Stimulated activated CD8-positive, alpha-beta memory T cell treated with anti-CD3 and anti-CD28 coated beads, Interleukin-2, amount 100 ng/mL, for 48 hours (primary cell): ENCODE measurements around the gene MPHOSPH6.
"Not testable (repeated sequence)": the region's sequence is repeated elsewhere in the genome, so short reads cannot be mapped to it uniquely, and the experiment has no call there.

Experiments
- DNase-seq, 2 donors: peaks; one replicate each; pipeline ENCODE4 v3.0.0-alpha.2; 2020; ENCODE audit warnings: low read depth in 2 of 2

MPHOSPH6 gene, protein sequence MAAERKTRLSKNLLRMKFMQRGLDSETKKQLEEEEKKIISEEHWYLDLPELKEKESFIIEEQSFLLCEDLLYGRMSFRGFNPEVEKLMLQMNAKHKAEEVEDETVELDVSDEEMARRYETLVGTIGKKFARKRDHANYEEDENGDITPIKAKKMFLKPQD

DNA sequence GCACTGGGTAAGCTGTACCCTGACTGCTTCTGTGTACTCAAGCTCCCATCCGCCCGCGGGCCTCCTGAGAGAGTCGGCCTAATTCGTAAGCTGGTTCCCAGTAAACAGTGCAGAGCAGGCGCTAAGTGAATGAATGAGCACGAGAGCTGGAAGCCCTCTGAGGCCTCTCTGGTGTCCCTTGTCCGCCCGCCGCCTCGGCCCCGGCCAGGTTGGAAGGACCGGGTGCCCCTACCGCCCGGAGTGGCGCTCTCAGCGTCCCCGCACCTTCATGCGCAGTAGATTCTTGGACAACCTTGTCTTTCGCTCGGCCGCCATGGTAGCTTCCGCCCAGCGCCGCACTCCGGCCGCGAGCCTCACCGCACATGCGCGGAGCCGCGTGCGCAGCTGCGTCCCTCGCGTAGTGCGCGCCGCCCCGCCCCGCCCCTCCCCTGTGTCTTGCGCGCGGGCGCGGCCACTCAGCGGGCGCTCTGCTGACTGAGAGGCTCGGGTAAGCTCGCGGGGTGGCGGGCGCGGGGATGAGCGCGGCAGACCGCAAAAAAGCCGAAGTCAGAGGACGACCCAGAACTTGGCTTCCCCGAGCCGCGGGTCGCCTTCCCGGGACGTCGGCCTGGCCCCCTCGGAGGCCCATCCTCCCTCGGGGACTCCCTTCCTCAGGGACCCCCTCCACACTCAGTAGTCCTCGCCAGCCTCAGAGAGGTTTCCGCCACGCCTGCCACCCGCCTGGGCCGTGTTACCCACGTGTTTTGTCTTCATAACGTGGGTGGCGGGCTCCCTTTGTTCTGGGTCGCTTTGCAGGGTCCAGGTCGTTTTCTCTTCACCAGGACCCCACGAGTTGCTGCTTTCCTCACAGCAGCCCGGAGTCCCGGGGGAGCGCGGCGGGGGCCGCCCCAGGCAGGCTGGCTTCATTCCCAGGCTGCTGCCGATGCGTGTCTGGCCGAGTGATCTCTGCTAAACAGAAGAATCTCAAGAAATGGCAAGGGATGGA, at the start of gene MPHOSPH6:
TSS of gene MPHOSPH6 (minus strand) at position 364 of the 985 bp plus-strand sequence. CDS start at position 315, 49 bp downstream.
- peak; percentile 85 to 87 for DNase-seq

GRCh38 chr16:82219298-82219697, 49.3 kb upstream of the MPHOSPH6 start:
- no peak for DNase-seq

GRCh38 chr16:82209314-82209713, 39.3 kb upstream of the MPHOSPH6 start:
- DNase-seq = not testable (repeated sequence)

DNA sequence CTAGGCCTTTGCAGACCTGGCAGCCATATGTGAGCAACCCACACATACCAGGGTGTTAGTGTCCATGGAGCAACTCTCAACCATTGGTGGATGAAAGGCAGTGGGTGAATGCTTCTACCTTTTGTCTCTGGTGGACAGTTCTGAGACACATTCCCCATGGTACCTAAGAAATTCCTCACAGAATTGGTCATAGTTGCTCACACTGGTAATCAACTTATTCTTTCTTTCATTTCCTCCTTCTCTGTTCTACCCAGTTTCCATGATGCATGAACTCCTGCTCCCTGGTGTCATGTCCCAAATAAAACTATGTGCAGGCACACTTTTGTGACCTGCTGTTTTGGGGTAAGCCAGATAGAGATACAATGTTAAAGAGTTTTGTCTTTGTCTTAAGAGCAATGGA, 33.2 kb upstream of the MPHOSPH6 start:
- DNase-seq = no peak

GRCh38 chr16:82201926-82202325, 31.9 kb upstream of the MPHOSPH6 start:
- no peak for DNase-seq

DNA sequence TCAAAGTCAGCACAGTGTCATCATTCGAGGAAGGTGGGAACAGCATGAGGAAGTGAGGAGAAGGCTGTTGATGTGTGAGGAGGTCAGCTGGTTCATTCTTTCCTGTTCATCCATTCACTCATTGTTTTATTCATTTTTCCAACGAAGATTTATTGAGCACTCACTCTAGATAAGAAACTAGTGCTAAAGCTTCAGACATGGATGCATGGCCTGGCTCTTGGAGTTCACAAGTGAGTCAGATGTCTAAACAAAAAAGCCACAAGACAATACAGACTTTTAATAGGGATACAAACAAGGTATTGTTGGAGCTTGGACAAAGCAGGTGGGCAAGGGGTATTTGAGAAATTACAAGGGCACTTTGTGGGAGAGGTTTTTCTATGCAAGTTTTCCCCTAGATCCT, 31.3 kb upstream of the MPHOSPH6 start:
- DNase-seq = no peak

GRCh38 chr16:82199209-82199608, 29.2 kb upstream of the MPHOSPH6 start:
- DNase-seq = no peak

- no peak for DNase-seq
Measured at GRCh38 chr16:82197540-82198240, 27.7 kb upstream of the MPHOSPH6 start.

DNA sequence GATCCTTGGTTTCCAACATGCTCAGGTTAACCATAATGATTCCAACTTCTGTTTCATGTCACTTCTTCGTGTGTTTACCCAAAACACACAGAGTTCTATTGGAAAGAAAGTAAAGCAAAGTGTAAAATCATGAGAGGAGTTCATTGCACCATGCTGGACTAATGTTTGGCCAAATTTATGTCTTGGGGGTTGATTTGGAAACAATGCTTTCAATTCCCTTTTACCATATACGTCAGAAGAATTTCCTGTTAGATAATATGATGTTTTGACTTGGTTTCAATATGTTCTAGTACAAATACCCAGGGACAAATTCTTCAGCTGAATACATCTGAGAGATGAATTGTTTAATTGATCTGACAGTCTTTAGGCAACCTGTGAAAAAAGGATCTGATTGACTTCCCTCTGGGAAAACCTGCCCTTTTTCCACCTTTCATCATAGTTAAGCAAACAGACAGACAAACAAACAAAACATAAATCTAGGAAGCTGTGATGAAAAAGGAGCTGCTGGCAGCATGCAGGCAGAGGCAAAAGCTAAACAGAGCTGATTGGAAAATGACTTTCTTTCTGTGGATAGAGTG, 26.0 kb upstream of the MPHOSPH6 start:
- no peak for DNase-seq

DNA sequence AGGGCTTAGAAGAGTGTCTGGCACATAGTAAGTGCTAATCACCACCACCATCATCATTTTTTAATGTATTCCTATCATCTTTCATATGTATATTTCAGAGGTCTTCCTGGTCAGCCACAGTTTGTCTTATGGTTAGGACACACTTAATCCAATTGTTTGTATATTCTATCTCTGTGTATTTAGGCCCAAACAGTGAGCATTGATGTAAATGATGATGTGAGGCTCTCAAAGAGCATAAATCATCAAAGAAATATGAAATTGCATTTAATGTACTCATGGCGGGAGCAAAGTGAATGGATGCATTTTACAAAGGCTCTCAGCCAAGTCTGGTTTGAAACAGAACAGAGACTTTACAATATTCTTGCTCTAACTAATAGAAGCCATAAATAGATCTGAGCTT, 24.1 kb upstream of the MPHOSPH6 start:
- DNase-seq = no peak

DNA sequence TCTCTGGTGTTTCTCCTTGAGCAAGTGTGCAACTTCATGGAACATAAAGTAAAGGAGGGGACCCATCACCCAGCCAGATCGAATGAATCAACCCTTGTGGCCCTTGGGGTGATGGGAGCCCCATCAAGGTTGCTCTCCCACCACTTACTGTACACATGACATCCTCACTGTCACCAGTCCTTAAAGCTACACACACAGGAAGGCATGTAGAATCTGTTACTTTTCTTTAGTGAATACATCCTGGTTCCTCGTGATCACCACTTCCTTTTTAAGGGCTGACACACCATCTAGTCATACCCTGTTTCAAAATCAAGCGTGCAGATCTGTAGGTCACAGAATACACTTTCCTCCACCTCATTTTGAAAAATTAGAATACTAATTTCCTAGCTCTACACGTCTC, 22.6 kb upstream of the MPHOSPH6 start:
- peak; percentile 3 to 10 for DNase-seq

- DNase-seq = no peak
Measured at GRCh38 chr16:82190386-82190785, 20.4 kb upstream of the MPHOSPH6 start.

GRCh38 chr16:82187829-82188228, 17.8 kb upstream of the MPHOSPH6 start:
- no peak for DNase-seq

DNA sequence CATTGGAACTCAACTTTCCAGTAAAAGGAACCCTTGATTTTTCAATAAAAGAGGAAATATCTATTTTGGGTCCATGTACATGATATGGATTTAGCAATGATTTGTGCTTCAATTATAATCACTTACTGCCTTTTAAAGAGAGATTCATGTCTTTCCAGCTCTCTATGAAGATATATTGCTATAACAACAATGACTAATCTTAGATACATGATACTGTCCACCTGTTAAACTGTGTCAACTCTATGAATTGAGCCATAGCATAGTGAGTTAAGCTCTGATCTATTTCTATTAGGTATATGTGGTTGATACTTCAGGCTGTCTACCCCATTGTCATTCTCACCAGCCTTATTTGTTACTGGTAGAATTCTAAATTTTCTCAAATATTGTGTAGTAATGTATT, 15.0 kb upstream of the MPHOSPH6 start:
- no peak for DNase-seq

GRCh38 chr16:82184213-82184612, 14.2 kb upstream of the MPHOSPH6 start:
- DNase-seq = no peak

DNA sequence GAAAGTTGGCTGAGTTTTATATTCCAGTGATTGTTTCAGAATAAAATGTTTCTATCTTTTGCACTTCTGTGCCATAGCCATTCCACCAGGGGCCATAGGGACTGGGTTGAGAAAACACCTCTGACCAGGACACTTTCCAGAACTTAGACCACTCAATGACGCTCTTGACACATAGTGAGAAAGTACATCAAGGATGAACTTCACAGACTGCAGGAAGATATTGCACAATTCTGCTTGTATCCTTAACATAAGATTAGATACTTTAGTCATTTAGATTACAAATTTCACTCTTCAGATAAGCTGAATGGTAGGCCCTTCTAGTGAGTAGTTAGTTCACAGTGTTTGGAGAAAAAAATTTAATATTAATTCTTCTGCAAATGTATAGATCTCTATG, 13.0 kb upstream of the MPHOSPH6 start:
- no peak for DNase-seq

DNA sequence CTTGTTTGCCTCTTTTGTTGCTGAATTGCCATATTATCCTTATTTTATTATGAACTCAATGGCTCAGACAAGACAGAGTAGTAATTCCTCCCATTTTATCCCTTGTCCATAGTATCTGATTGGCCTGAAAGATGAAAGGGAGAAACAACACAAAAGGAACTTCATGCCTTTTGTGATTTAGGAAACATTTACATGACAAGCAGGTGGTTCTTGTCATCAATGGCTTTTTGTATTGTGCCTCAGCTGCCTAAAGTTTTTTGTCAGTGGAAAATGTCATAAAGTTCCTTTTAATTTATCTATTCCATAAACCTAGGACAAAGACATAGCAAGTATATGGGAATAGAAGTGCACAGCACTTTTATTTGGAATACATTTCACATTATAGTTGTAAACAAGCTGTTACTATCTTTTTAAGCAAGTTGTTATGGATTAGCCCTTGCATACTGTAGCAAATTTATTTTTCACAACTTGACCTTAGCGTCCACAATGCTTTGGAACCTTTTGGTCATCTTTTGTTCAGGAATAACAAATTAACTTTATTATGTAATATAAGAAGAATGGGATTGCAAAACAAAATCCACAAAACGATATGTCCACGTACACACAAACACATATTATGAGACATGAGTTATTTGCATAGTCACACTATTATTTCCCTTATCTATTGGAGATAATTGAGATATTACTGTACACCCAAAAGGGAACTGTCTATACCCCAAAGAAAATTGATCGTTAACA, 12.4 kb upstream of the MPHOSPH6 start:
- no peak for DNase-seq

DNA sequence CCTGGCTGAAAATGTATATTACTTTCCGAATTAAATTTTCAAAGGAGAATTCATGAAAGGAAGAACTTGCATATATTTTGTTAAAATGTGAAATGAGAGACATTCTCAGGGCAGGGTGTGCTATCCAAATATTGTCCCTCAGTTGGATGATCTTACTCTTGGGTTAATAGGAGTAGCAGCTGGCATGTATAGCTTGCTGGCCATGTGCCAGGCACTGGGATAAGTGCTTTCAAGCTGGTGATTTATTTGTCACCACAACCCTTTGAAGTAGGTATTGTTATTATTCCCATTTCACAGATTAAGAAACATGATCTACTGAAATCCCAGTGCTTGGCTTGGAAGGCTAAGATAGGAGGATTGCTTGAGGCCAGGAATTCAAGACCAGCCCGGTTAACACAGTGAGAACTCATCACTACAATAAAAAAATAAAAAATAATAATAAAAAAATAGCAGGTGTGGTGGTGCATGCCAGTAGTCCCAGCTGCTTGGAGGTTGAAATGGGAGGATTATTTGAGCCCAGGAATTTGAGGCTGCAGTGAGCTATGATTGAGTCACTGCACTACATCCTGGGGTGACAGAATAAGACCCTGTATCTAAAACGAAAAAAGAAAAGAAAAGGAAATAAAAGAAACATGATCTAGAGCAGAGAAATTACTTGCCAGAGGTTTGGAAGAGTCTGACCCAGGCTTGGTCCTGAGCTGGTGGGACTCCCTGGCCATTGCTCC, 11.6 kb upstream of the MPHOSPH6 start:
- DNase-seq = no peak

DNA sequence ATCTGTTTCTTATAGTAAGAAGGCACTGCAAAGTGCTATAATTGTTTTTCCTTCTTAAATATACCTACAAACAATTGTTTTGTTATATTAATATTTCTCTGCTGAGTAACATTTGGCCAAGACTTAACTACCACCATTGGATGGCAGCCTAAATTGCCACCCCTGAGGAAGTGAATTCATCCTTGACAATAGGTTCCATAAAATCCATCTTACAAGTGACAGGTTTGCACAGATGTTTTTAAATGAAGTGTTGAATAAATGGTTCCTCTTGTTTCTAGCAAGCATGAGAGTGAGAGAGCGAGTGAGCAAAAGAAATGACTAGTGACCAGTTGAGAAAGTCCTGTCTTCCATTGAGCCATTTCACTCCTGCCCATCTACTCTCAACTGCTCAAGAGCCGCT, 8.3 kb upstream of the MPHOSPH6 start:
- no peak for DNase-seq

- no peak for DNase-seq
Measured at GRCh38 chr16:82177555-82177954, 7.5 kb upstream of the MPHOSPH6 start.

- no peak for DNase-seq
Measured at GRCh38 chr16:82176204-82176603, 6.2 kb upstream of the MPHOSPH6 start.
